Suprapubic skin (tissue), 3 donors: ENCODE measurements around the gene MYMK.

Experiments used
- POLR2A ChIP-seq, 2 donors: fragments of 450-650 bp; IDR thresholded peaks; one replicate each; pipeline ENCODE4 v1.6.1; 2017; ENCODE audit warnings: antibody characterized with exemption in 2 of 2, mild to moderate bottlenecking in 2 of 2, moderate library complexity in 2 of 2
- TF ChIP-seq, protein P1 (sequence below), 2 donors: fragments of 200-600 bp in 1 of 2; fragments of 450-650 bp in 1 of 2; sonication (generic) in 1 of 2; IDR thresholded peaks; one replicate each; pipeline ENCODE4 v1.5.1; 2016 to 2019; ENCODE audit warnings: antibody characterized with exemption in 2 of 2, mild to moderate bottlenecking in 1 of 2, moderate library complexity in 1 of 2

DNA sequence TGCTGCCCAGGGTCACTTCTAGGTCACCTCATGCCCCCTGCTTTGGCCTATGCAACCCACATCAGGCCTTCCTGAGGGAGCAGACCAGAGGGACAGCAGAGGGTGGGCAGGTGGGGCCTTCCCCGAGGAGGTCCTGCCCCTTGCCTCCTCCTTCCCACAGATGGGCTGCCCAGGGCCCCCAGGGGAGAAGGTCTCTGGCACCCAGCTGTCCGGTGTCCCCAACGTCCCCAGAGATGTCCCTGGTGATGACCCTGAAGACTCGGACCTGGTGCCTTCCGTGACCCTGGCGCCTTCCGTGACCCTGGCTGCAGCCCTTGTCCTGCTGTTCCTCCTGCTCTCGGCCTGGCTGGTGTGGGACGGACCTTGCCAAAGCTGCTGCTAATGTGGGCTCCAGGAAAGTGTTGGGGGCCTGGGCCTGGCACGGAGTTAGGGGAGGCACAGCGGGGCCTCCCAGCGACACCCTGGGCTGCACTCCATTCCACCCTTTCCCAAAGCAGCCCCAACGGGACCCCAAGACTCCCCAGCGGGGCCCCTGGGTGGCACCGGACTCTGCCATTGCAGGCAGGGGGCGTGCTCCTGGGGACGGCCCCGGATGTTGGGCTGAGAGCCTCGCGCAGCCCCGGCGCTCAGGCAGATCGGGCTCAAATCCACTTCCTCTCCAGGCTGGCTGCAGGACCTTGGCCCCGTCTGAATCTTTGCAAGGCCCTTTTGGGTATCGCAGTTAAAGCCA lies 39.1 kb downstream of the MYMK start:
- TF ChIP-seq, protein P1, sequence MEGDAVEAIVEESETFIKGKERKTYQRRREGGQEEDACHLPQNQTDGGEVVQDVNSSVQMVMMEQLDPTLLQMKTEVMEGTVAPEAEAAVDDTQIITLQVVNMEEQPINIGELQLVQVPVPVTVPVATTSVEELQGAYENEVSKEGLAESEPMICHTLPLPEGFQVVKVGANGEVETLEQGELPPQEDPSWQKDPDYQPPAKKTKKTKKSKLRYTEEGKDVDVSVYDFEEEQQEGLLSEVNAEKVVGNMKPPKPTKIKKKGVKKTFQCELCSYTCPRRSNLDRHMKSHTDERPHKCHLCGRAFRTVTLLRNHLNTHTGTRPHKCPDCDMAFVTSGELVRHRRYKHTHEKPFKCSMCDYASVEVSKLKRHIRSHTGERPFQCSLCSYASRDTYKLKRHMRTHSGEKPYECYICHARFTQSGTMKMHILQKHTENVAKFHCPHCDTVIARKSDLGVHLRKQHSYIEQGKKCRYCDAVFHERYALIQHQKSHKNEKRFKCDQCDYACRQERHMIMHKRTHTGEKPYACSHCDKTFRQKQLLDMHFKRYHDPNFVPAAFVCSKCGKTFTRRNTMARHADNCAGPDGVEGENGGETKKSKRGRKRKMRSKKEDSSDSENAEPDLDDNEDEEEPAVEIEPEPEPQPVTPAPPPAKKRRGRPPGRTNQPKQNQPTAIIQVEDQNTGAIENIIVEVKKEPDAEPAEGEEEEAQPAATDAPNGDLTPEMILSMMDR (IDR thresholded peaks at IDR 0.05): no peak
- TF ChIP-seq POLR2A (IDR thresholded peaks at IDR 0.05): no peak
